HEK293 (cell line): Measurements from ENCODE around the gene ACTA2.

Experiments
- CTCF ChIA-PET: fragments of 350-600 bp; formaldehyde crosslinking; extraction: SDS; loops from one replicate; lab custom pipeline; 2021; ENCODE audit warnings: antibody characterized with exemption; lab: Yijun Ruan, JAX
- POLR2A ChIA-PET: fragments of 300-600 bp; formaldehyde crosslinking; extraction: SDS; loops from one replicate; lab custom pipeline; 2020; ENCODE audit warnings: antibody characterized with exemption, inconsistent platforms; lab: Yijun Ruan, JAX
- H3K27ac ChIP-seq: fragments of 200-500 bp; sonication (Bioruptor generic); 2 replicates; pipeline ENCODE4 v1.5.1; 2014; ENCODE audit warnings: low read depth, low read length, control low read depth, inconsistent platforms; ENCODE audit errors: extremely low read depth
- H3K36me3 ChIP-seq, 2 experiments: fragments of 200-500 bp in 1 of 2; sonication (Bioruptor generic) in 1 of 2; 1 replicate in 1 of 2; 2 replicates in 1 of 2; pipeline ENCODE4 v1.5.1; 2014 to 2017; ENCODE audit warnings: inconsistent platforms in 2 of 2, low read length in 2 of 2; ENCODE audit not compliant: control insufficient read depth in 2 of 2, insufficient read depth in 1 of 2
- H3K4me1 ChIP-seq: fragments of 200-500 bp; sonication (Bioruptor generic); 2 replicates; pipeline ENCODE4 v1.5.1; 2014; ENCODE audit warnings: mild to moderate bottlenecking, low read length, inconsistent platforms; ENCODE audit not compliant: control insufficient read depth, insufficient read depth
- H3K4me3 ChIP-seq: 2 replicates; pipeline ENCODE4 v1.5.1; 2011; ENCODE audit warnings: low read depth, mild to moderate bottlenecking, control low read depth, low read length, moderate library complexity
- H3K9me3 ChIP-seq: fragments of 200-500 bp; sonication (Bioruptor generic); 2 replicates; pipeline ENCODE4 v1.5.1; 2014; ENCODE audit warnings: low read depth, low read length, inconsistent platforms; ENCODE audit not compliant: control insufficient read depth, insufficient read depth
- BCL6B ChIP-seq: fragments of 450-650 bp; formaldehyde crosslinking; IDR thresholded peaks from 2 replicates; pipeline ENCODE4 v1.5.1; 2017; ENCODE audit warnings: missing biosample characterization, missing genetic modification characterization
- FEZF1 ChIP-seq: fragments of 450-650 bp; formaldehyde crosslinking; IDR thresholded peaks from 2 replicates; pipeline ENCODE4 v1.5.1; 2016; ENCODE audit warnings: missing biosample characterization, missing genetic modification characterization
- GLIS2 ChIP-seq: fragments of 450-650 bp; formaldehyde crosslinking; IDR thresholded peaks from 2 replicates; pipeline ENCODE4 v1.5.1; 2016; ENCODE audit warnings: missing biosample characterization, missing genetic modification characterization
- HIC1 ChIP-seq: fragments of 450-650 bp; formaldehyde crosslinking; IDR thresholded peaks from 2 replicates; pipeline ENCODE4 v1.5.1; 2016; ENCODE audit warnings: missing biosample characterization, missing genetic modification characterization
- INSM2 ChIP-seq: fragments of 450-650 bp; formaldehyde crosslinking; IDR thresholded peaks from 2 replicates; pipeline ENCODE4 v1.5.1; 2016; ENCODE audit warnings: missing biosample characterization, missing genetic modification characterization
- PRDM6 ChIP-seq: fragments of 450-650 bp; formaldehyde crosslinking; IDR thresholded peaks from 2 replicates; pipeline ENCODE4 v1.5.1; 2017; ENCODE audit warnings: missing biosample characterization, missing genetic modification characterization
- SCRT1 ChIP-seq: fragments of 450-650 bp; formaldehyde crosslinking; IDR thresholded peaks from 2 replicates; pipeline ENCODE4 v1.5.1; 2016; ENCODE audit warnings: missing biosample characterization, missing genetic modification characterization, borderline replicate concordance
- TSHZ1 ChIP-seq: fragments of 450-650 bp; formaldehyde crosslinking; IDR thresholded peaks from 2 replicates; pipeline ENCODE4 v1.5.1; 2016; ENCODE audit warnings: missing biosample characterization, missing genetic modification characterization, borderline replicate concordance
- ZNF121 ChIP-seq: fragments of 450-650 bp; formaldehyde crosslinking; IDR thresholded peaks from 2 replicates; pipeline ENCODE4 v1.5.1; 2016; ENCODE audit warnings: missing biosample characterization, missing genetic modification characterization
- ZNF335 ChIP-seq: fragments of 450-650 bp; formaldehyde crosslinking; conservative IDR thresholded peaks from 2 replicates; pipeline ENCODE4 v1.5.1; 2016; ENCODE audit warnings: missing biosample characterization, missing genetic modification characterization
- ZNF362 ChIP-seq: fragments of 450-650 bp; formaldehyde crosslinking; IDR thresholded peaks from 2 replicates; pipeline ENCODE4 v1.5.1; 2016; ENCODE audit warnings: missing biosample characterization, missing genetic modification characterization
- ZNF404 ChIP-seq: fragments of 450-650 bp; formaldehyde crosslinking; IDR thresholded peaks from 2 replicates; pipeline ENCODE4 v1.5.1; 2017; ENCODE audit warnings: missing biosample characterization, missing genetic modification characterization
- ZNF416 ChIP-seq: fragments of 450-650 bp; formaldehyde crosslinking; IDR thresholded peaks from 2 replicates; pipeline ENCODE4 v1.5.1; 2016; ENCODE audit warnings: missing biosample characterization, missing genetic modification characterization
- ZNF488 ChIP-seq: fragments of 450-650 bp; formaldehyde crosslinking; IDR thresholded peaks from 2 replicates; pipeline ENCODE4 v1.5.1; 2016; ENCODE audit warnings: missing biosample characterization, missing genetic modification characterization
- ZNF501 ChIP-seq: fragments of 450-650 bp; formaldehyde crosslinking; IDR thresholded peaks from 2 replicates; pipeline ENCODE4 v1.5.1; 2016; ENCODE audit warnings: missing biosample characterization, missing genetic modification characterization
- ZNF596 ChIP-seq: fragments of 450-650 bp; IDR thresholded peaks from 2 replicates; pipeline ENCODE4 v1.5.0; 2018; ENCODE audit warnings: missing biosample characterization, mild to moderate bottlenecking, missing genetic modification characterization, moderate library complexity
- ZNF629 ChIP-seq: fragments of 450-650 bp; formaldehyde crosslinking; IDR thresholded peaks from 2 replicates; pipeline ENCODE4 v1.5.1; 2017; ENCODE audit warnings: missing biosample characterization, missing genetic modification characterization
- ZNF639 ChIP-seq: fragments of 450-650 bp; formaldehyde crosslinking; IDR thresholded peaks from 2 replicates; pipeline ENCODE4 v1.5.1; 2016; ENCODE audit warnings: missing biosample characterization, missing genetic modification characterization
- ZNF660 ChIP-seq: fragments of 450-650 bp; IDR thresholded peaks from 2 replicates; pipeline ENCODE4 v1.5.1; 2018; ENCODE audit warnings: missing biosample characterization, mild to moderate bottlenecking, missing genetic modification characterization
- ZNF664 ChIP-seq: fragments of 450-650 bp; formaldehyde crosslinking; IDR thresholded peaks from 2 replicates; pipeline ENCODE4 v1.5.1; 2016; ENCODE audit warnings: missing biosample characterization, missing genetic modification characterization
- ZNF768 ChIP-seq: fragments of 450-650 bp; formaldehyde crosslinking; IDR thresholded peaks from 2 replicates; pipeline ENCODE4 v1.5.1; 2018; ENCODE audit warnings: missing biosample characterization, mild to moderate bottlenecking, missing genetic modification characterization
- ZNF843 ChIP-seq: fragments of 450-650 bp; formaldehyde crosslinking; IDR thresholded peaks from 2 replicates; pipeline ENCODE4 v1.5.1; 2016; ENCODE audit warnings: missing biosample characterization, missing genetic modification characterization

ACTA2 gene

GRCh38 chr10:88888810-88889445 is 63.6 kb downstream of the ACTA2 start (continued):
- TF ChIP-seq TSHZ1 (tag by site-specific recombination) (no peak), ZNF768 (tag by site-specific recombination) (no peak), ZNF335 (tag by site-specific recombination) (no peak), GLIS2 (tag by site-specific recombination) (no peak), ZNF121 (tag by site-specific recombination) (no peak), ZNF843 (no peak), ZNF660 (tag by site-specific recombination) (no peak), ZNF596 (tag by site-specific recombination) (no peak), ZNF362 (no peak), ZNF501 (tag by site-specific recombination) (no peak), HIC1 (tag by site-specific recombination) (no peak), ZNF488 (no peak)

- CTCF ChIA-PET: interaction anchor here (1.1 to 1.3 kb wide), 2 partner anchors 35 to 46 kb away, joined by 3 to 5 read pairs; partner anchors contain the start of gene ANKRD22
- no peaks in the 10 kb centered on the region for H3K36me3 ChIP-seq
- H3K4me3 ChIP-seq: no peak overlapping the region
- TF ChIP-seq INSM2 (tag by site-specific recombination) (no peak), FEZF1 (tag by site-specific recombination) (0 out of 2 replicates have a peak, but pooled peaks have one; percentile 9), BCL6B (tag by site-specific recombination) (no peak), SCRT1 (tag by site-specific recombination) (no peak), ZNF639 (tag by site-specific recombination) (no peak), ZNF335 (tag by site-specific recombination) (peak; percentile 59), ZNF629 (tag by site-specific recombination) (no peak), ZNF660 (tag by site-specific recombination) (peak; percentile 32; the same call in 1 of the 2 replicates), ZNF416 (no peak), PRDM6 (tag by site-specific recombination) (peak; percentile 34; the same call in 1 of the 2 replicates), ZNF404 (tag by site-specific recombination) (no peak), ZNF664 (tag by site-specific recombination) (0 out of 2 replicates have a peak, but pooled peaks have one; percentile 33)
- H3K27ac ChIP-seq: no peak overlapping the region
- POLR2A ChIA-PET: no interaction called here
- peaks cover 37% of the 10 kb centered on the region for H3K4me1 ChIP-seq
- H3K9me3 ChIP-seq: no peaks in the 10 kb centered on the region
Observed at GRCh38 chr10:88886557-88886956, 66.0 kb downstream of the ACTA2 start.
